Neural cell (in vitro differentiated cells): Measurements from ENCODE around the gene PRAMEF5.
"Not testable (repeated sequence)": the region's sequence is repeated elsewhere in the genome, so short reads cannot be mapped to it uniquely, and the experiment has no call there.

Source experiments
- EZH2 ChIP-seq: fragments of 200-600, 300-800 bp; shearing (Covaris generic), sonication (generic); IDR thresholded peaks from 2 replicates; pipeline ENCODE4 v1.6.1; 2014; ENCODE audit warnings: antibody characterized with exemption, low read length, borderline replicate concordance, mild to moderate bottlenecking; ENCODE audit not compliant: insufficient read depth, poor library complexity, severe bottlenecking
- MXI1 ChIP-seq: fragments of 450-650 bp; conservative IDR thresholded peaks from 2 replicates; pipeline ENCODE4 v1.6.1; 2014; ENCODE audit warnings: antibody characterized with exemption, mild to moderate bottlenecking; ENCODE audit not compliant: poor library complexity, severe bottlenecking
- TAF1 ChIP-seq: IDR thresholded peaks from 2 replicates; pipeline ENCODE4 v1.6.1; 2012; ENCODE audit warnings: low read depth

- TF ChIP-seq MXI1, EZH2, TAF1: not testable (repeated sequence)
Measured at GRCh38 chr1:13237572-13237971, 16.4 kb upstream of the PRAMEF5 start.
